Activated CD4-positive, alpha-beta T cell treated with anti-CD3 and anti-CD28 coated beads for 36 hours (primary cell): ENCODE results near the gene CD151. TPM values are rescaled to one million over a fixed set of nuclear protein-coding genes. Genes with fewer than 3 reads are reported as not detected.

Experiments used
- ATAC-seq: fragments of 200-7000 bp; cut with Tn5 transposase; one replicate; pipeline ENCODE4 v1.10.0; 2021; ENCODE audit warnings: mild to moderate bottlenecking, moderate library complexity
- CTCF ChIA-PET: fragments of 350-600 bp; sonication (Branson Sonifier 250); formaldehyde crosslinking; loops from one replicate; lab custom pipeline; 2021; ENCODE audit warnings: antibody characterized with exemption; lab: Charles Lee
- POLR2A ChIA-PET: fragments of 350-600 bp; sonication (Branson Sonifier 250); formaldehyde crosslinking; loops from one replicate; lab custom pipeline; 2021; ENCODE audit warnings: antibody characterized with exemption, inconsistent platforms; lab: Charles Lee
- DNase-seq: peaks from one replicate; pipeline ENCODE4 v3.0.0-alpha.2; 2020
- H3K27ac Mint-ChIP-seq: one replicate; pipeline ENCODE4 v1.8.0; 2021; ENCODE audit warnings: mixed read lengths
- H3K27me3 Mint-ChIP-seq: one replicate; pipeline ENCODE4 v1.8.0; 2021; ENCODE audit warnings: mixed read lengths
- H3K36me3 Mint-ChIP-seq: one replicate; pipeline ENCODE4 v1.8.0; 2021; ENCODE audit warnings: low read depth, mixed read lengths
- H3K4me1 Mint-ChIP-seq: one replicate; pipeline ENCODE4 v1.8.0; 2021; ENCODE audit warnings: mixed read lengths
- H3K4me3 Mint-ChIP-seq: one replicate; pipeline ENCODE4 v1.8.0; 2021; ENCODE audit warnings: mild to moderate bottlenecking, moderate library complexity, mixed read lengths
- H3K9me3 Mint-ChIP-seq: one replicate; pipeline ENCODE4 v1.8.0; 2021; ENCODE audit warnings: low read depth, mixed read lengths
- intact Hi-C, 2 experiments: fragments of 100-400 bp; cut with DNase I in 1 of 2; cut with micrococcal nuclease in 1 of 2; formaldehyde crosslinking; loops; one replicate each; pipeline versions ENCODE4 v1.14.2 to v1.15.1; 2022 to 2024; cut with DNase I, micrococcal nuclease
- total RNA-seq, 2 experiments: library from RNA; stranded (reverse); gene quantifications; one replicate each; pipeline ENCODE4 v1.2.3, GENCODE V29; 2021

CD151 gene
- total RNA-seq, 2 experiments from 2014 or later: 36.8 to 38.6 TPM

- H3K27me3 Mint-ChIP-seq: no peaks in the 10 kb centered on the region
- ATAC-seq (no peak), DNase-seq (no peak)
- H3K4me3 Mint-ChIP-seq: no peak overlapping the region
- H3K36me3 Mint-ChIP-seq: peaks cover 17% of the 10 kb centered on the region
- POLR2A ChIA-PET: no interaction called here
- H3K27ac Mint-ChIP-seq: no peak overlapping the region
- H3K9me3 Mint-ChIP-seq: no peaks in the 10 kb centered on the region
- peaks cover 12% of the 10 kb centered on the region for H3K4me1 Mint-ChIP-seq
- intact Hi-C loops: loop anchor here in 1 of 2 experiments (10.0 kb wide), 1 partner anchor 217 kb away; the partner anchor contains the start of gene PHRF1
- CTCF ChIA-PET: no interaction called here
These were observed 40.9 kb upstream of the CD151 start for GRCh38 chr11:791658-792534.

- Mint-ChIP-seq H3K4me1 (peaks cover 13% of the 10 kb centered on the region), H3K27ac (no peak overlapping the region), H3K9me3 (no peaks in the 10 kb centered on the region), H3K4me3 (no peak overlapping the region), H3K27me3 (no peaks in the 10 kb centered on the region), H3K36me3 (peaks cover 17% of the 10 kb centered on the region)
- ATAC-seq (no peak), DNase-seq (no peak)
- POLR2A ChIA-PET: no interaction called here
- CTCF ChIA-PET: no interaction called here
- intact Hi-C loops: loop anchor here in 1 of 2 experiments (10.0 kb wide), 1 partner anchor 218 kb away; the partner anchor contains the start of gene PHRF1
These were observed 40.3 kb upstream of the CD151 start for GRCh38 chr11:792535-792821.

- Mint-ChIP-seq H3K27me3 (no peaks in the 10 kb centered on the region), H3K4me1 (peaks cover 13% of the 10 kb centered on the region), H3K27ac (no peak overlapping the region), H3K36me3 (peaks cover 17% of the 10 kb centered on the region), H3K4me3 (no peak overlapping the region), H3K9me3 (no peaks in the 10 kb centered on the region)
- intact Hi-C loops: loop anchor here in 1 of 2 experiments (10.0 kb wide), 1 partner anchor 218 kb away; the partner anchor contains the start of gene PHRF1
- ChIA-PET POLR2A (no interaction called here), CTCF (no interaction called here)
- ATAC-seq: no peak
- DNase-seq: no peak
These were observed 39.9 kb upstream of the CD151 start for GRCh38 chr11:792873-793272.

GRCh38 chr11:793556-793955 is 39.2 kb upstream of the CD151 start:
- H3K27ac Mint-ChIP-seq: no peak overlapping the region
- no peaks in the 10 kb centered on the region for H3K27me3 Mint-ChIP-seq
- ChIA-PET CTCF (no interaction called here), POLR2A (no interaction called here)
- H3K9me3 Mint-ChIP-seq: no peaks in the 10 kb centered on the region
- no peak for ATAC-seq
- intact Hi-C loops: loop anchor here in 1 of 2 experiments (10.0 kb wide), 1 partner anchor 219 kb away; the partner anchor contains the start of gene PHRF1
- H3K36me3 Mint-ChIP-seq: peaks cover 17% of the 10 kb centered on the region
- H3K4me1 Mint-ChIP-seq: peaks cover 13% of the 10 kb centered on the region
- no peak for DNase-seq
- no peak overlapping the region for H3K4me3 Mint-ChIP-seq

GRCh38 chr11:794013-794765 is 38.6 kb upstream of the CD151 start:
- DNase-seq (no peak), ATAC-seq (no peak)
- H3K27me3 Mint-ChIP-seq: no peaks in the 10 kb centered on the region
- intact Hi-C loops: loop anchor here in 1 of 2 experiments (10.0 kb wide), 1 partner anchor 219 kb away; the partner anchor contains the start of gene PHRF1
- H3K4me1 Mint-ChIP-seq: peaks cover 13% of the 10 kb centered on the region
- H3K9me3 Mint-ChIP-seq: no peaks in the 10 kb centered on the region
- H3K36me3 Mint-ChIP-seq: peaks cover 17% of the 10 kb centered on the region
- peak overlapping the region; percentile 4 for H3K4me3 Mint-ChIP-seq
- H3K27ac Mint-ChIP-seq: no peak overlapping the region
- ChIA-PET POLR2A (no interaction called here), CTCF (no interaction called here)

GRCh38 chr11:794766-795633 is 37.8 kb upstream of the CD151 start:
- ATAC-seq (no peak), DNase-seq (peak; percentile 37)
- intact Hi-C loops: loop anchor here (5.0 to 10.0 kb wide), 2 partner anchors 220 to 483 kb away; partner anchors contain the start of genes IFITM1 (in 1 of the 2) and PHRF1 (in 1 of the 2)
- peaks cover 13% of the 10 kb centered on the region for H3K4me1 Mint-ChIP-seq
- POLR2A ChIA-PET: interaction anchor here (0.8 to 0.9 kb wide), 2 partner anchors 9 to 20 kb away, joined by 3 read pairs; no protein-coding TSS in a partner anchor
- no peaks in the 10 kb centered on the region for H3K27me3 Mint-ChIP-seq
- H3K9me3 Mint-ChIP-seq: no peaks in the 10 kb centered on the region
- H3K36me3 Mint-ChIP-seq: peaks cover 18% of the 10 kb centered on the region
- no peak overlapping the region for H3K27ac Mint-ChIP-seq
- peak overlapping the region; percentile 79 for H3K4me3 Mint-ChIP-seq
- CTCF ChIA-PET: no interaction called here

GRCh38 chr11:795634-796564 is 36.9 kb upstream of the CD151 start:
- POLR2A ChIA-PET: interaction anchor here (0.8 to 2.1 kb wide), 5 partner anchors 10 to 21 kb away, joined by 3 to 10 read pairs (median 3); partner anchors contain the start of genes GATD1 and RPLP2
- intact Hi-C loops: loop anchor here (1.0 to 10.0 kb wide), 7 partner anchors 19 to 560 kb away; partner anchors contain the start of genes GATD1 (in 2 of the 2), IFITM1 (in 1 of the 2), PHRF1 (in 1 of the 2) and POLR2L (in 1 of the 2)
- H3K4me1 Mint-ChIP-seq: peaks cover 13% of the 10 kb centered on the region
- H3K9me3 Mint-ChIP-seq: no peaks in the 10 kb centered on the region
- H3K27ac Mint-ChIP-seq: peak overlapping the region; percentile 58
- DNase-seq: peak; percentile 93
- peak overlapping the region; percentile 79 for H3K4me3 Mint-ChIP-seq
- CTCF ChIA-PET: interaction anchor here (0.7 to 1.4 kb wide), 3 partner anchors 20 to 69 kb away, joined by 3 to 5 read pairs (median 4); no protein-coding TSS in a partner anchor
- peaks cover 17% of the 10 kb centered on the region for H3K36me3 Mint-ChIP-seq
- ATAC-seq: peak; percentile 76
- no peaks in the 10 kb centered on the region for H3K27me3 Mint-ChIP-seq

- Mint-ChIP-seq H3K9me3 (no peaks in the 10 kb centered on the region), H3K4me3 (peak overlapping the region; percentile 79), H3K4me1 (peaks cover 13% of the 10 kb centered on the region), H3K36me3 (peaks cover 13% of the 10 kb centered on the region), H3K27me3 (no peaks in the 10 kb centered on the region), H3K27ac (peak overlapping the region; percentile 67)
- ChIA-PET CTCF (interaction anchor here (0.7 to 1.4 kb wide), 4 partner anchors 21 to 184 kb away, joined by 3 to 5 read pairs (median 4); no protein-coding TSS in a partner anchor), POLR2A (interaction anchor here (1.1 to 2.1 kb wide), 4 partner anchors 13 to 23 kb away, joined by 3 to 10 read pairs (median 4); partner anchors contain the start of genes GATD1, PNPLA2 and RPLP2)
- intact Hi-C loops: loop anchor here (1.0 to 10.0 kb wide), 11 partner anchors 9 to 560 kb away; partner anchors contain the start of genes GATD1 (in 2 of the 2), IFITM1 (in 1 of the 2), PHRF1 (in 1 of the 2) and PIDD1 (in 1 of the 2)
- DNase-seq: peak; percentile 37
- no peak for ATAC-seq
These were observed 36.0 kb upstream of the CD151 start for GRCh38 chr11:796565-797295.
